GM19455 (cell line): Measurements from ENCODE around the gene ACTL8.
"Not testable (repeated sequence)": the region's sequence is repeated elsewhere in the genome, so short reads cannot be mapped to it uniquely, and the experiment has no call there.

Experiments
- ATAC-seq: cut with Tn5 transposase; IDR thresholded peaks from one replicate; pipeline ENCODE4 v1.9.1; 2021; ENCODE audit not compliant: unreplicated experiment

ACTL8 gene

DNA sequence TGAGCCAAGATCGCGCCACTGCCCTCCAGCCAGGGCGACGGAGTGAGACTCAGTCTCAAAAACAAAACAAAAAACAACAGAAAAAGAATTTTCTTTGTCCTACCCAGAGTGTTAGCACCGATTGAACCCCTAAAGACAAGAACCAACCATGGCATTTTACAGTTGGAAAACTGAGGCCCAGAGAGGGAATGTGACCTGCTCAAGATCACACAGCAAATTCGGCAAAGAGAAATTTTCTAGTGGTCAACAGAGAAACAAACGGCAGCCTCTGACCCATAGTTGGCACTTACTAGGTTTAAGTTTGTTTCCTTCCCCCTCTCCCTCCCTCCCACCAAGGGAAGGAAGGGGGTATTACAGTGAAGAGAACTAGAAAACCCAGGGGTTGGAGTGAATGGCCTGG lies 20.5 kb upstream of the ACTL8 start:
- ATAC-seq: no peak

DNA sequence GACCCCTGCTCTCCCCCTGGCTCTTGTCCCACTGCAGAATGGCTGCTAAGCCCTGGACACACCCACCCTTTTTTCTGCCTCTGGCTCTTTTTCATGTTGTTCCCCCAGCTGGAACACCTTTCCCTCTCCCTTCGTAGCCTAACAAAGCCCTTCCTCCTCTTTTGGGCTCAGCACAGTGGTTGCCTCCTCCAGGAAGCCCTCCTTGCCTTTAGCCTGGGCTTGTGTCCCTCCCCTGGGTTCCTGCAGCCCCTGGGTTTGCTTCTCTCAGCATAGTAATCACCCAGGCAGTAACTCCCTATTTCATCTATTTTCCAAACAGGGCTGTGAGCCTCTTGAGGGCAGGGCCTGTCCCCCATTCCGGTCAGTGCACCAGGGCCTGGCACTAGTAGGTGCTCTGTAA lies 19.8 kb upstream of the ACTL8 start:
- ATAC-seq: no peak

DNA sequence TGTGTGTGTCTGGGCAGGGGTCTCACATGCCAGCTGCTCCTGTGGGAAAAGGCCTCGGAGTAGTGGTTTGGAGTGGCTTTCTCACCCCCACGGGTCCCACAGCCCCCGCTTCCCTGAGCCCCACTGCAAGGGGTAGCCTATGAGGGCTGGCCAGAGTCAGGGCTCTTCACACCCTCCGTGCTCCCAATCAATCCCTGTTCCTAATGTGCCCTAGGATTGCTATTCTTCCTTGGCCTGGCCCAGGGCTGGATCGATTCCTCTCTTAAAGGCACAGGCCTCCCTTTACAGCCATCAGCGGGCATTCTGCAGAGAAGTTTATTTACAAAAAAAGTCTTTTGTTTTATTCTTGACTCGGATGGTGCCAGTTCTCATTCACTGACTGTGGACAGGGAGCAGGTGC lies 19.3 kb upstream of the ACTL8 start:
- ATAC-seq: no peak

DNA sequence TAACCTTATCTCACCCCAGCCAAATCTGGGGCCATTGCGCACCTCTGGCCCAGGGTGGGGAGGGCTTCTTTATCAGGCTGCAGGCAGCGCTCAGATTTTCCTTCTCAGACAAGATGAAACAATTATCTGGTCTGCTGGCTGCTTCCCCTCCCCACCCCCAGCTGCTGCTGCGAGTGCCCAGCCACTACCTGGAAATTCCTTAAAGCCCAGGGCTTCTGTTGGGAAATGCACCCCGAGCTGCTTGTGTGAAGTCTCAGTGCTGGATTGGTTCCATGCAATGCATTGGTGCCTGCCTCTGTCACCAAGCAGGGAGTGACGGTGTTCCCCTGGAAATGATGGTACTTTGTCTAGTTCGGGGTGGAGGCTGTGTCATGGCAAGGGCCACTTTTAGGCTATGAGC lies 18.5 kb upstream of the ACTL8 start:
- ATAC-seq: no peak

DNA sequence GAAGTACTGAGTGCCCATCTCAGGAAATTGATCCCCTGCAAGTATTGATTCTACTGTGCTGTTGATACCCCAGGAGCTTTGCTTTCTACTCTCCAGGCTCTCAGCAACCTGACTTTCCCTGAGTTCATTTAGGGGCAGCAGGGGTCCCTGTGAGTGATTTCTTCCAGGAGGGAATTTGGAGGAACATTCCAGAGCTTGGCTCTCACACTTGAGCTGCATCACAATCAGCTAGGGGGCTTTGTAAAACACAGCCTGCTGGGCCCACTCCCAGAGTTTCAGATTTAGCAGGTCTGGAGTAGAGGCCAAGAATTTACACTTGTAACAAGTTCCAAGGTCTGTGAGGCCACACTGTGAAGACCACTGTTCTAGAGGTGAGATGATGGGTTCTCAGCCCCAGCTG lies 16.1 kb upstream of the ACTL8 start:
- ATAC-seq: no peak

DNA sequence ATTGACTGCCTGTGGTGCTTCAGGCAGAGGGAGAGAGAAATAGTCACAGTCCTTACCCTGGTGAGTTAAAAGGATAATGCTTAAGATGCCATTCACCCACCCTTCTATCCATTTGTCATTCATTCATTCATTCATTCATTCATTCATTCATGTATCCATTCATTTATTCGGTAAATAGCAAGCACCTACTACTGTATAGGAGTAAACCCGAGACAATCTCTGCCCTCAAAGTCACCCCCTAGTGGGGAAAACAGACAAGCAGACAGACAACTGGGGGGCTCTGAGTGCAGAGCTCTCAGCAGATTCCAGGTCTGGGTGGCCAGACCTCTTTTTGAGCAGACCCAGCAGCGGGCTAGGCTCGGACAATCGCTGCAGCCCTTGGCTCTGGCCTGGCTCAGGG lies 14.1 kb upstream of the ACTL8 start:
- no peak for ATAC-seq

DNA sequence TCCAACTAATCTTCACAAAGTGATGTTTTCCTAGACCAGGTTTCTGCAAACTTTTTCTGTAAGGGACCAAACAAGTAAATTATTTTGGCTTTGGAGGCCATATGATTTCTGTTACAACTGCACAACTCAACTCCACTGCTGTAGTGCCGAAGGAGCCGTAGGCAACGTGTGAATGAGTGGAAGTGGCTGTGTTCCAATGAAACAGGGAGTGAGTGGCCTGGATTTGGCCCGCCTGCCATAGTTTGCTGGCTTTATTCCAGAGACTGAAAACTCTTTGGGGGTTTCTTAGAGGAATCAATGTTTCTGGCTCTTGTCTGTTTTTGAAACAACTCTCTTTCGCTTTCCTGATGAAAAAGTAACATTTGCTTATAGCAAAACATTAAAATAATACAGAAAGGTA lies 12.6 kb upstream of the ACTL8 start:
- ATAC-seq: no peak

DNA sequence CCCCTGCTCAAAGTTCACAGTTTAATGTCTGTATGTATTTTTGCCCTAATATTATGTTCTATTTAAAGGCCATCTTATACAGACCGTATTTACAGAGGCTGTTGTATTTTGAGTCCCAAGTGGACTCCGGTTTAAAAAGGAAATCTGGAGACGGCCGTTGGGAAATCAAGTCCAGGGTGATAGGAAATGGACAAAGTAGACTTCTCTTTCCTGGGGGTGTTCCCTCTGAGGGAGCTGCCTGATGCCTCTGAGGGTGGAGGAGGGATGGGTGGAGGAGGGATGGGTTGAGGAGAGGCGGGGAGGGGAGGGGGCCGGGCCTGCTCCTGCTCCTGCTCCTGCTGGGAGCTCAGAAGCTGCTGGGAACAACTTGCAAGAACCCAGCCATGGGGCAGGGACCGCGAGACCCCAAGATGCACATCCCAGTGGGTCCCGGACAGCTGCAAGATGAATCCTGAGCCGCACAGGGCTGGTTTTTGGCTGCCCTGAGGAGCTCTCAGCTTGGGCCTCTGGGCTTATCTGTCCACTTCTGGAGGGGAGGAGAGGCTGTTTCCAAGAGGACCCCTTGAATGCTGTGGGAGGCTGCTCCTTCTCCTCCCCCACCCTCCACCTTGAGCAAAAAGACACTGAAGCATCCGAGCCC lies 12.0 kb upstream of the ACTL8 start:
- ATAC-seq: no peak

DNA sequence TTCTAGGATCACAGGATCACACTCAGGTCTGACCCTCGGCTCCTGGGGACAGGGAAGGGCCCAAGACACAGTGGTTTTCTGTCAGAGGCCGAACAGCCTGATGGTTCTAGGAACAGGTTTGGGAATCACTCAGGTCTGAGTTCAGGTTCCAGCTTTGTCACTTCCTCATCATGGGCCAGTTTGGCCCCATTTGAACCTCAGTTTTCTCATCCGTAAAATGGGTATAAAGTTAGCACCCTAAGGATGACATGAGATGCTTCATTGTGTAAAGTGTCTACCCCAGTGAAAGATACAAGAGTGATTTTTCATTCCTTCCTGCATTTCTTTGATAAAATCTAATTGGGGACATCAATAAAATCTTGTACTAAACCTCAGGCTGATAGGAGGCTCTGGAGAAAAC lies 11.2 kb upstream of the ACTL8 start:
- ATAC-seq: no peak

DNA sequence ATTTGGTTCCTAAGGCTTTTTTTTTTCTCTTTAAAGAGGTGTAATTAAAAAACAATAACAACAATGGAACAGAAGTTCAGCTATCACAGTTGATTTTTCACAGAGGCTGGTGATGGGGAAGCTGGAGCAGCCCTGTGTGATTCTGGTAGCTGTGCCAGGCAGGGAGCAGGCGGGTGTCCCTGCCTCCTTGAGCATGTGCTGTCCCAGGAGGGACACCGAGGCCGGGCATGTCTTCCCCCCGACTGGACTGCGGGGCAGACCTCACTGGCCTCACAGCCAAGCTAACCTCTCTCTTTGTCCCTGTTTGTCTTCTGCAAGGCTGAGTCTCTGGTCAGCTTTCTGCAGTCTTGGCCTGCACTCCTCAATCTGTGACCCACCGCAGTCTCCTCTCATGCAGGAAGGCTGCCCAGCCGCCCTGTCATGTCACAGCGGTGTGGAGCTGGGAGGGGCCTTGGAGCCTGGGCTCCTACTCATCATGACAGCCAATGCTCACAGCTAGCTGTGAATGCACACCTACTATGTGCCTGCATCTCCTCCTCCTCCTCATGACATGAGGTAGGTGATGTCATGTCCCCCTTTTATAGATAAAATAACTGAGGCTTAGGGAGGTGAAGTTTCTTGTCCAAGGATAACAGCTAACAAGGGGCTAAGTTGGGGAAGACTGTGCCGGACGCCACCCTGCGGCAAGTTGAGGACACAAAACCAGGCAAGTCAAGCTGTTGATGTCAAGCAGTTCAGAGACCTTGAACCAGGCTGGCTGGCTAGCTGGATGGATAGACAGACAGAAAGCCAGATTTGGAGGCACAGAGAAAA lies 10.3 kb upstream of the ACTL8 start:
- no peak for ATAC-seq

DNA sequence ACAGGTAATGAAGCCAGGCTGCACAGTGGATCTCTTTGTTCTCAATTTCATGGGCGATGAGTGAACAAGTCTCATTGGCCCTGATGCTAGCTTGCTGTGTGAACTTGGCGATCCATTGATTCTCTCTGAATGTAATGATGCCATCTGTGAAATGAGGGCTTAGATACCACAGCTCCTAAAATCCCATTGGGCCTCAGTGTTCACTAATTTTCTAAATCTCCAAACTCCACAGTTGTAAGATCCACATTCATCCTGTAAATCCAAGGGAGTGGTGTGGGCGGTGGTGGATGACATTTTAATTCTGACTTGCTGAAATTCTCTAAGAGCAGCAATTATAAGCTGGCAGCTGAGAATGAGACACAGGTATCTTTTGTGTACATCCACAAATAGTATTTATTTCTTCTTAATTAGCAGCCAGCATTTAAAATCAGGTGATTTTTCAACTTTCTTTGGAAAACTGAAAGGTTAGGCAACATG lies 9.6 kb upstream of the ACTL8 start:
- no peak for ATAC-seq

DNA sequence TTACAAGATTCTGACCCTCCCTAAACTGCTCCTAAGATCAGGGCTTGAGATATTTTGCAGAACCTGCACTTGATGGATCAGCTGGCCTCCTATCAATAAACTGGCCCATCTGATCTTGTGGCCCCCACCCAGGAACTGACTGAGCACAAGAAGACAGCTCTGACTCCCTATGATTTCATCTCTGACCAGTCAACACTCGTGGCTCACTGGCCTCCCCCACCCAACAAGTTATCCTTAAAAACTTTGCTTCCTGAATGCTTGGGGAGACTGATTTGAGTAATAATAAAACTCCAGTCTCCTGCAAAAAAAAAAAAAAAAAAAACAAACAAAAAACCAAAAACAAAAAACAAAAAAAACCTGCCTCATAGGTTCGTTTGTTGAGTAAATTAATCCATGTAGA lies 8.9 kb upstream of the ACTL8 start:
- not testable (repeated sequence) for ATAC-seq

DNA sequence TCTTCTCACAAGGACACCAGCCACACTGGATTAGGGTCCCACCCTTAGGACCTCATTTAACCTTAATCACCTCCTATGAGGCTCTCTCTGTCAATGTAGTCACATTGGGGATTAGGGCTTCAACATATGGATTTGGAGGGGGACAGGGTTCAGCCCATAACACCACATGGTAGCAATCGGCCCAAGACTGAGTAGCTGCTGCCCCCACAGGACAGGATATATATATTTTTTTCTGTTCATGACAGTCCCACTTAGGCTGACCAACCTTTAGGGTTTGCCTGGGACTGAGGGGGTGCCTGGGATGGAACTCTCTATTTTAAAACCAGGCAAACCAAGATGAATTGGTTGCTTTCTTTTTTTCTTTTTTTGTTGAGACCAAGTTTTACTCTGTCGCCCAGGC lies 8.2 kb upstream of the ACTL8 start:
- no peak for ATAC-seq

DNA sequence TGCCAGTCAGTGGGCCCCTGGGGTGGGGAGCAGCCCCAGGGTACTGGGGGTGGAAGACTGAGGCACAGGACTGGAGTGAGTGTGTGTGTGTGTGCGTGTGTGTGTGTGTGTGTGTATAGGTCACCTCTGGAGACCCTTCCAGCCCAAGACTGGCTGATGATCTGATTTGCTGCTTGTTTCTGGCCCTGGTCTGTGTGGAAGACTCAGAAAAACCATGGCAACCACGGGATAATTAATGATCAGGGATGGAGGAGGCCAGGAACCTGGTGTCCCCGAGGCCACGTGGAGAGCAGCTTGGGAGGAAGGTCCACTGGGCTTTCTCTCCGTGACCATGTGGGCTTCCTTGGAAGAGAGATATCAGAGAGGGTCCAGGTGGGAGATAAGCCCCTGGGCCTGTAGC lies 4.8 kb upstream of the ACTL8 start:
- no peak for ATAC-seq

DNA sequence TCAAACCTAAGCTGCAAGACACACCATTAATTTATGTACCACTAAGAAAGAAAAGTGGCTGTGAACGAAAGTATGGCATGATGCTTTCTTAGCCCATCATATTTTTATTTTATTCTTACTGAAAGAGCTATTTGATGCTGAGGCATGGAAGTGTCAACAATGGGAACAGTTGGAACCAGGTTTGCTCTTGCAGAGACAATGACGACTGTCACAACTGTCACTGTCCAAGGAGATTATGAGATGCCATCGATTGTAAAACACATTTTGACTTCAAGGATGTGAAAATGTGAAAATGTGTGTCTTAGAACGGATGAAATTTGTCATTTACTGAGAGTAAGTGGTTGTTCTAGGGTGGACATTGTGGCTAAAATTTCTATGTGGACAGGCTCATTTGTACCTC lies 2.8 kb upstream of the ACTL8 start:
- no peak for ATAC-seq

DNA sequence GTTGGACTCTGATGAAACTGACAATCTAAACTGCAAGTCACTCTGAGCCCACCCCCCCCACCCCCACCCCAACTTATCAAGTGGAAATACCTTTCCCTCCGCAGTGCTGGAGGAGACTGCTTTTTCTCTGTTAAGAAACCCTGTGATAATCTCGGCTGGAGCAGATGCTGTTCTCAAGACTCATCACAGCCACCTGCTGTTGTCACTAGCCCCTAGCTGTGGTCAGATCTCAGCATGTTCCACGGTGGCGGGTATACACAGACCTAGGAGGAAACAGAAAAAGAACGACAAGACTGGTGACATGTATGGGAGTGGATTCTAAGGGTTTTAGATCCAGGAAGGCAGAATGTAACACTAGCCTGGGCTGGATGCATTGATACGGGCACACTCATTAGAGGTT lies 2.3 kb downstream of the ACTL8 start:
- no peak for ATAC-seq

DNA sequence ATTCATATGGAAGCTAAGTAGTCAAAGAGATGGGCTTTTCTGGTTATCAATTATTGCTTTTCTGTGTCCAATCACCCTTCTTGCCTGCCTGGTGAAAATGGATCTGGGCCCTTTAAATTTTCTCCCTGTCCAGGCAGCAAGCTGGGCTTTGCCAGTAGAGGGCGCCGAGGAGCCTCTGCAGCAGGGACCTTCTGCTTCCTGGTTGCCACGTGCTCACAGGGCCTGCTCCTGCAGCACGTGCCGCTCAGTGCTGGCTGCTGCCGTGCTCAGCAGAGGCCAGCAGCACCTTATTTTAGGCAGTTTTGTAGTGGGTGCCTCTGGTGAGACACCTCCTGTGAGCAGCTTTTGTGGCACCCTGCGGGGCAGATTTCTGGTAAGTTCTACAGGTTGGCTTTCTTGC lies 4.0 kb downstream of the ACTL8 start:
- no peak for ATAC-seq

DNA sequence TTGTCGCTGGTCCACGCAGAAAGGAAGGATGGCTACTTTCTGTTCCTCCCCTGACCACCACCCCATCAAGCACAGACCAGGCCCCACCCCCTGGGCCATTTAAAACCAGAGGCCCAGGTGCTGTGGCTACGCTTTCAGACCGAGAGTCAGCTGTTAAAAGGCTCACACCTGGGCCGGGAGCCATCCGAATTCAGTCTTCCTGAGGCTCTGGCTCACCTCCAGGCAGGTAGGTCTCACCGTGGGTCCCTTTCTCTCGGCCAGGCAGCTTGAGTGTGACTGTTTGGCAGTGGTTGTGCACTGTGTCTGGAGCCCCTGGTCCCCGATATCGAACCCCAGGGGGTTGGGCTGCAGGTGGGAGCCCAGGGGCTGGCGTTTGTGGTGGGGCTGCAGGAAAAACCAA lies 7.2 kb downstream of the ACTL8 start:
- ATAC-seq: no peak

DNA sequence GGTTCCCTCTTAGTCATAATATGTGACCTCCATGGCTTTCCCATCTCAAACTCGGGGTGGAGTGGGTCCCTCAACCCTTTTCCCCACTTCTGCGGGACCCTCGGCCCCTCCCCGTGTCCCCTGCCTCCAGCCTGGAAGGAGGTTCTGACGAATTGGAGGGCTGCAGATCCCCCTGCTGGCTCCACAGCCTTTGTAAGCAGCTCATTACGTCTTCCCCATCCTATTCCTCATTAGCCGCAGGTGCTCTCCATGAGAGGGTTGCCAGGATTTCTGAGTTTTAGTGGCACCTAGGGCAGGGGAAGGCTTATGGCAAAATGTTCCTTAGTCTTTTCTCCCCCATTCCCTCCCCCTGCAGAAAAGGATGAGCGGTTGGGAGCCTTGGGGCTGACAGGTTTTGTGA lies 8.3 kb downstream of the ACTL8 start:
- ATAC-seq: no peak

DNA sequence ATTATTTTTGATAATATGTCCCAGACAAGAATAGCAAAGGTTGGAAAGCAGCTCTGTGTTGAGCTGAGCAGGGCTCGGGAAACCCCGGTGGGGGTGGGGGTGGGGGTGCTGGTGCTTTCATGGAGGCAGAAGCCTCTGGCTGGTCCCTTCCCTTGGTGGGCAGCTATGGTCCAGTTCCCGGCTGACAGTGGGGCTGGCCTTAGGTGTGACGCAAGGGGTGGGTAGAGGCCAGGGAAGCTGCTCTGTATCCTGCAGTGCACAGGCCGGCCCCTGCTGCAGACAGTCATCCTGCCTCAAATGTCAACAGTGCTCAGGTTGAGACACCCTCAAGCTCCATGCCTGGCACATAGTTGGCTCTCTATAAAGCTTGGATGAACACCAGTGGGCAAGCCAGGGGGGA lies 8.9 kb downstream of the ACTL8 start:
- no peak for ATAC-seq

DNA sequence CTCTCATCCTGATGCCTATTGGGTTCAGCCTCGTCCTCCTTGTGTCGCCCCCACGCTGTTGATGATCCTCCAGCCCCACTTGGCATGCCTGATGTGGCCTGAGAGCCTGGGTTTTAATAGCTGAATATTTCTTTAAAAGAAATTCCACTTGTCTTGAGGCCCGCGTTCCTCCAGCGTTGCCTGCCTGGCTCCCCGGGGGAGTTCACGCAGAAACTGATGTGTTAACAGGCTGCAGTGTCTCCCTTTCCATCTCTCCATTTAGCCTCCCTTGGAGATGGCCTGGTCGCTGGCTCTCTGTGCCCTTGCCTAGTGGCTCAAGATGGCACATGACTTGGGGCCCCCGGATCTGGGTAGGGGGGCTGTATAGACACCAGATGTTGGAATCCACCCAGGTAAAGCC lies 9.5 kb downstream of the ACTL8 start:
- no peak for ATAC-seq

DNA sequence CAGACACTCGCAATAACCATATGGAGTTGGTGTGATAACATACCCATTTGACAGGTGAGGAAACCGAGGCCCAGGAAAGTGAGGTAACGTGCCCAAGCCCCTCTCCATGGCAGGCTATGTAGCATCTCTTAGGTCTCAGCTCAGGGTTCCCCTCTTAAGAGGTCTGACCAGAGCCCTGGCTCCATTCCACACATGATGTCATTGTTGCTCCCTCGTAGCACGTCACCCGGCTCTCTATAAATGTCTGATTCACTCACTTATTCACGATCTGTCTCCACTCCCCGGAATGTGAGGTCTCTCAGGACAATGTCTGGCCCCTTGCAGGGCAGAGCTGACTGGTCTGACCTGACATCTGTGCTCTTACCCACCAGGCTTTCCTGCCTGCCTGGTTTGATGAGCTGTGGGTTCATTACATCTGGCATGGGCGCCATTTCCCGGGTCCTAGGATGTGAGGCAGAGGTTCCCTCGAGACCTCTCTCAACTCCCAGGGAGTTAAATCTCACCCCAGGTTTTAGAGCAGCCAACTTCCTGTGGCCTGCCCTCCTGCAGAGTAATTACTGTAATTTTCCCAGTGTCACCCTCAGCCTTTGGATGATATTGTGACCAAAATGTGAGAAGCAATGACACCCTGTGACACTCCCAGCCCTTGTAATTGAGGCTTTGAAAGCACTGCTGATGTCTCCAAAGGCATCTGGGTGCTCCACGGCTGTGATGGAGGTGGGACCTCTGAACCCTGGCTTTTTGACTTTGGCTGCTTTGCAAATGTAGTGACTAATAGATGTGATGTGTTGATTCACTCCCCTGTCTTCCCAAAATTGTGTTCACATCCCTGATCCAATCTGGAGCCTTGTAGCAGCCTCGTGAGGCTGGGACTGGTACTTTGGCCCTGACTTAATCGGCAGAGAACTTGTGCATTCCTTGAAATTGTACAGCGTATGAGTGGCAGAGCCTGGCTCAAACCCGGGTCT lies 10.6 kb downstream of the ACTL8 start:
- ATAC-seq: no peak
